Esophagus (tissue), 2 donors: ENCODE results near the gene ADAMTS1. TPM values are rescaled to one million over a fixed set of nuclear protein-coding genes. Genes with fewer than 3 reads are reported as not detected.

Experiments used
- H3K27ac ChIP-seq, 2 donors: one replicate each; pipeline ENCODE4 v1.5.1; 2013; ENCODE audit warnings: low read depth in 2 of 2, mild to moderate bottlenecking in 2 of 2, inconsistent platforms in 1 of 2, low read length in 1 of 2, moderate library complexity in 1 of 2
- H3K27me3 ChIP-seq, 2 donors: one replicate each; pipeline ENCODE4 v1.6.1; 2013; ENCODE audit warnings: low read length in 2 of 2, control low read depth in 1 of 2, mild to moderate bottlenecking in 1 of 2; ENCODE audit not compliant: insufficient read depth in 2 of 2, control insufficient read depth in 1 of 2
- H3K36me3 ChIP-seq, 2 donors: one replicate each; pipeline ENCODE4 v1.6.1; 2013; ENCODE audit warnings: low read length in 1 of 2; ENCODE audit not compliant: control insufficient read depth in 2 of 2, insufficient read depth in 2 of 2
- H3K4me1 ChIP-seq, 2 donors: one replicate each; pipeline ENCODE4 v1.6.1; 2013; ENCODE audit warnings: low read length in 1 of 2; ENCODE audit not compliant: control insufficient read depth in 2 of 2, insufficient read depth in 2 of 2
- H3K4me3 ChIP-seq, 2 donors: one replicate each; pipeline ENCODE4 v1.5.1; 2013; ENCODE audit warnings: low read length in 2 of 2, mild to moderate bottlenecking in 2 of 2, low read depth in 1 of 2, moderate library complexity in 1 of 2
- H3K9me3 ChIP-seq, 2 donors: one replicate each; pipeline ENCODE4 v1.6.1; 2013; ENCODE audit warnings: mild to moderate bottlenecking in 2 of 2, low read depth in 1 of 2, low read length in 1 of 2, moderate library complexity in 1 of 2; ENCODE audit not compliant: control insufficient read depth in 2 of 2, insufficient read depth in 1 of 2
- WGBS, 2 donors: extraction: QIAGEN DNeasy Blood & Tissue Kit; methylation state at CpG; one replicate each; pipeline ENCODE4 v1.1.7; 2013; 5-methylcytosine and 5-hydroxymethylcytosine counted together
- polyA plus RNA-seq, 2 donors: library from polyadenylated mRNA; stranded (reverse); fragments of 200-250 nt; gene quantifications; one replicate each; pipeline ENCODE4 v1.2.3, GENCODE V29; 2013
- donor health status: healthy with polysubstance abuse.
- donor health status: Bipolar disorder and iron deficiency.

ADAMTS1 gene
- polyA plus RNA-seq, 2 donors = 5.2 to 10.2 TPM

GRCh38 chr21:26836528-26836927, 8.7 kb downstream of the ADAMTS1 start:
- no peak overlapping the region for H3K27ac ChIP-seq
- H3K9me3 ChIP-seq = no peaks in the 10 kb centered on the region
- 75 to 86% methylated on average over 3 of the region's 3 CpGs for WGBS, 2 donors

DNA sequence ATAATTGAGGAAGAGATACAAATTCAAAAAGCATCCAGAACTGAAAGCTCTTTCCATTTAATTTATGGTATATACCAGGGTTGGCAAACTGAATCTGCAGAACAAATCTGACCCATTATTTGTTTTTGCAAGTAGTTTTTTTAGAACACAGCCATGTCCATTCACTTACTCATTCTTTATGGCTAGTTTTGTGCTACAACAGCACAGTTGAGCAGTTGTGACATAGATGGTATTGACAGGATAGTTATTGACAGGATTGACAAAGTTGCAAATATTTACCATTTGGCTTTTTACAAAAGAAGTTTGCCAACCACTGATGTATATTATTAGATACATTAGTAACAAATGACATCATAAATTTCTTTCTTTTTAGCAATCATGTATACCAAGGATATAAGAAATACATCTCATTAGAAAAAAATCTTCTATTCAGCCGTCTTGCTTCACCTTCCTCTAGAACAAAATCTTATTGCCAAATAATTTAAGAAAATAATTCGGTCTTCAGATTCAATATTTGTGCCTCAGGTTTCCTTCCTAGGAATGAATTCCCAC, 9.4 kb downstream of the ADAMTS1 start:
- Histone ChIP-seq H3K36me3 (peaks cover 0 to 2% of the 10 kb centered on the region in 2 donors), H3K4me1 (no peaks in the 10 kb centered on the region), H3K9me3 (no peaks in the 10 kb centered on the region), H3K27me3 (no peaks in the 10 kb centered on the region), H3K4me3 (no peak overlapping the region), H3K27ac (no peak overlapping the region)
- 43 to 70% methylated on average over 2 of the region's 2 CpGs for whole genome bisulfite sequencing, 2 donors

More at GRCh38 chr21:26836528-26836927, 8.7 kb downstream of the ADAMTS1 start:
- Histone ChIP-seq H3K4me3 (no peak overlapping the region), H3K36me3 (peaks cover 0 to 5% of the 10 kb centered on the region in 2 donors), H3K27me3 (no peaks in the 10 kb centered on the region), H3K4me1 (no peaks in the 10 kb centered on the region)

DNA sequence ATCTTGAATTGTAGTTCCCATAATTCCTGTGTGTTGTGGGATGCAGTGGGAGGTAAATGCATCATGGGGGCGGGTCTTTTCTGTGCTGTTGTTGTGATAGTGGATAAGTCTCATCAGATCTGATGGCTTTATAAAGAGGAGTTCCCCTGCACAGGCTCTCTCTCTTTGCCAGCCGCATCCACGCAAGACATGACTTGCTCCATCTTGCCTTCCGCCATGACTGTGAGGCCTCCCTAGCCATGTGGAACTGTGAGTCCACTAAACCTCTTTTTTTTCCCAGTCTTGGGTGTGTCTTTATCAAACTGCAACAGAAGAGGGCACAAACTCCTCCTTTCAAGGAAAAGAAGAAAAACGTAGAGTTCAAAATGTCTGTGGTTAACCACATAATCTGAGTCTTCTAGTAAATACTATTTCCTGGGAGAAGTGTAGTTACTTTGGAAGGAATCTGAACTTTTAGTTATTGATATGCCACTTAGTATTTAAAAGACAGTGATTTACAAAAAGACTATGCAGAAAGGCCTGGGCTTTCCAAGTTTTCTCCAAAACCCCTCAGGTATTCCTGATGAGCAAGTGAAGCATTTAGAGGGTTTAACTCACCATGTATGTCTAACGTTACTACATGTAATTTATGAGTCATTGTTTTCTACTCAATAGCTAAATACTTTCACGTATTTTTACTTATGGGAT, 10.0 kb downstream of the ADAMTS1 start:
- no peaks in the 10 kb centered on the region for H3K9me3 ChIP-seq
- peaks cover 0 to 2% of the 10 kb centered on the region in 2 donors for H3K36me3 ChIP-seq
- no peak overlapping the region for H3K4me3 ChIP-seq
- 49 to 60% methylated on average over 7 of the region's 7 CpGs for WGBS, 2 donors
- H3K4me1 ChIP-seq = no peaks in the 10 kb centered on the region
- H3K27me3 ChIP-seq = no peaks in the 10 kb centered on the region
- no peak overlapping the region for H3K27ac ChIP-seq

DNA sequence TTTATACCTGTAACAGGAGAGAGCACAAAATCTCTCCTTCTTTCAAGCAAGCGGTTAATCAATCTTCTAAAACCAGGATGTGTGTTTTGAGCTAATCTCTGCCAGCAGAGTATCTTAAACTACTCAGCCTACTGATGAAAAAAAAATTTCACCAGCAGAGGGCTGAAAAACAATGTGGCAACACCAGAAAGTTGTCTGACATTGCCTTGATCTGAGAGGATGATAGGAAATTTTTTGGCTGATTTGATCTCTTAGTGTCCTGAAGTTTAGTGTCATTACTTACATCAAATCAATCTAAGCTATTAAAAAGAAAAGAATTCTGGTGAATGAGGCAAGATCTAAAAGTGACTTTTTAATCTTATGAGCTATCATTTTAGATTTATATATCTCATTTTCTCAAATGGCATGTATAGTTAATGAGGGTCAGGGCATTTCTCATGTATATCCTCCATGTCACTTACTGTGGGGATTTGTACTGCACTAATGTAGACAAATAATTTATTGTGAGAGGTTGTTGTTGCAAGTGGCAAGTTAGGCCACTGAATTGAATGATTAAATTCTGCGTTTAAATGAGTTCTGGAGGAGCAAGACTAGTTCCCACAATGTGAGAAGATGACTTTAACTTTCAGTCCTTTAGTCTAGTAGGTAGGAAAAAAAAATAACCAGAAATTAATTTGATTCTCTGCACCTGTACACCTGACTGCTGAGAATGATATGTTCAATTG, 10.9 kb downstream of the ADAMTS1 start:
- no peak overlapping the region for H3K4me3 ChIP-seq
- no peaks in the 10 kb centered on the region for H3K4me1 ChIP-seq
- WGBS, 2 donors = 88 to 93% methylated on average over 2 of the region's 2 CpGs
- no peaks in the 10 kb centered on the region for H3K9me3 ChIP-seq
- H3K36me3 ChIP-seq = peaks cover 0 to 2% of the 10 kb centered on the region in 2 donors
- H3K27ac ChIP-seq = no peak overlapping the region
- H3K27me3 ChIP-seq = no peaks in the 10 kb centered on the region

DNA sequence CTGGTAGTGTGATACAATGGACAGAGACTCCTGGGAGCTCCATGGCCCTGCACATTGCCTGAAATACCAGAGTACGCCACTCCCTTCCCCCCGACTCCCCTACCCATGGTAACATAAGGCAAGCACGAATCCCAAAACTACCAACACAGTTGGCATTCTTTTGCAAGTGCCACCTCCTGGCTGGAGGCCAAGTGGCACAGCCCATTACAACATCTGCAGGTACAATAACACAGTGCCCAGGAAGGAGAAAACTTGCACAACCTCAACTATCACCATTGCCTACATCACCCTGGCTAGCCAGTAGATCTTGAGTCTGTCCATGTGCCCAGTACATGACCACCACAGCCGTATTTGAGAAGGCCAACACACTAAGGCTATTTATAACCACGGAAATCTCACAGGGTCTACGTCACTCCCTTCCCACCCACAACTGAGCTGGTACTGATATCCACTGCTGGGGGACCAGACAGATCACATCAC, 11.7 kb downstream of the ADAMTS1 start:
- Histone ChIP-seq H3K9me3 (no peaks in the 10 kb centered on the region), H3K27ac (no peak overlapping the region), H3K4me3 (no peak overlapping the region), H3K36me3 (peaks cover 0 to 2% of the 10 kb centered on the region in 2 donors), H3K27me3 (no peaks in the 10 kb centered on the region), H3K4me1 (no peaks in the 10 kb centered on the region)
- WGBS, 2 donors = 84 to 88% methylated on average over 6 of the region's 6 CpGs

- Histone ChIP-seq H3K27ac (no peak overlapping the region), H3K27me3 (no peaks in the 10 kb centered on the region), H3K4me1 (no peaks in the 10 kb centered on the region), H3K9me3 (no peaks in the 10 kb centered on the region), H3K4me3 (no peak overlapping the region), H3K36me3 (peaks cover 0 to 1% of the 10 kb centered on the region in 2 donors)
- 79 to 80% methylated on average over 4 of the region's 4 CpGs for WGBS, 2 donors
Observed at GRCh38 chr21:26833011-26833410, 12.2 kb downstream of the ADAMTS1 start.

- 83 to 88% methylated on average over 11 of the region's 11 CpGs for WGBS, 2 donors
- H3K4me3 ChIP-seq = no peak overlapping the region
Observed at GRCh38 chr21:26832546-26832945, 12.7 kb downstream of the ADAMTS1 start.

GRCh38 chr21:26826801-26827200, 18.4 kb downstream of the ADAMTS1 start:
- H3K9me3 ChIP-seq = no peaks in the 10 kb centered on the region
- no peaks in the 10 kb centered on the region for H3K27me3 ChIP-seq
- no peaks in the 10 kb centered on the region for H3K4me1 ChIP-seq
- H3K27ac ChIP-seq = no peak overlapping the region
- no peak overlapping the region for H3K4me3 ChIP-seq
- WGBS, 2 donors = 67 to 81% methylated on average over 4 of the region's 4 CpGs
- H3K36me3 ChIP-seq = no peaks in the 10 kb centered on the region

More at GRCh38 chr21:26832546-26832945, 12.7 kb downstream of the ADAMTS1 start:
- no peaks in the 10 kb centered on the region for H3K9me3 ChIP-seq
- no peak overlapping the region for H3K27ac ChIP-seq
- H3K27me3 ChIP-seq = no peaks in the 10 kb centered on the region
- no peaks in the 10 kb centered on the region for H3K4me1 ChIP-seq
- H3K36me3 ChIP-seq = no peaks in the 10 kb centered on the region

GRCh38 chr21:26820509-26820908, 24.7 kb downstream of the ADAMTS1 start:
- 63 to 71% methylated on average over 4 of the region's 4 CpGs for WGBS, 2 donors
- Histone ChIP-seq H3K27me3 (no peaks in the 10 kb centered on the region), H3K4me3 (no peak overlapping the region), H3K4me1 (no peaks in the 10 kb centered on the region), H3K27ac (no peak overlapping the region), H3K36me3 (no peaks in the 10 kb centered on the region), H3K9me3 (no peaks in the 10 kb centered on the region)
